ENCODE data around the gene ERFE.

ERFE gene

GRCh38 chr2:238134393-238134785, 24.4 kb upstream of the ERFE start:
- no peak for TF ChIP-seq CTCF (IDR thresholded peaks at IDR 0.05)

GRCh38 chr2:238135601-238136150, 23.1 kb upstream of the ERFE start:
- no peak for TF ChIP-seq CTCF (IDR thresholded peaks at IDR 0.05)

- no peak for TF ChIP-seq CTCF (IDR thresholded peaks at IDR 0.05)
These were observed 21.8 kb upstream of the ERFE start for GRCh38 chr2:238136820-238137537.

GRCh38 chr2:238137885-238138284, 20.9 kb upstream of the ERFE start:
- TF ChIP-seq CTCF (IDR thresholded peaks at IDR 0.05): no peak

GRCh38 chr2:238138331-238139195, 20.2 kb upstream of the ERFE start, which contains the start of gene KLHL30:
KLHL30 (plus strand) TSS chr2:238138668; CDS start chr2:238140755, 2,087 bp downstream.
- TF ChIP-seq CTCF (IDR thresholded peaks at IDR 0.05): no peak

- peak; percentile 61 for TF ChIP-seq CTCF (IDR thresholded peaks at IDR 0.05)
These were observed 19.4 kb upstream of the ERFE start for GRCh38 chr2:238139196-238140039.

GRCh38 chr2:238140040-238140439, 18.7 kb upstream of the ERFE start:
- no peak for TF ChIP-seq CTCF (IDR thresholded peaks at IDR 0.05)

All from LNCAP (cell line).